HFFc6 (cell line): ENCODE results near the gene DDX42. TPM values are rescaled to one million over a fixed set of nuclear protein-coding genes. Genes with fewer than 3 reads are reported as not detected.

Source experiments
- DNase-seq: peaks from one replicate; pipeline ENCODE4 v3.0.0-alpha.2; 2018
- H3K27ac Mint-ChIP-seq: 2 replicates; pipeline ENCODE4 v1.8.0; 2020; ENCODE audit warnings: mild to moderate bottlenecking, mixed read lengths
- H3K27me3 Mint-ChIP-seq: 2 replicates; pipeline ENCODE4 v1.8.0; 2021; ENCODE audit warnings: mild to moderate bottlenecking, moderate library complexity, mixed read lengths; ENCODE audit not compliant: insufficient read depth
- H3K36me3 Mint-ChIP-seq: 2 replicates; pipeline ENCODE4 v1.8.0; 2021; ENCODE audit warnings: low read depth, mixed read lengths
- H3K4me1 Mint-ChIP-seq: 2 replicates; pipeline ENCODE4 v1.8.0; 2020; ENCODE audit warnings: low read depth, mixed read lengths
- H3K4me3 Mint-ChIP-seq: 2 replicates; pipeline ENCODE4 v1.8.0; 2020; ENCODE audit warnings: mild to moderate bottlenecking, moderate library complexity, mixed read lengths
- H3K9me3 Mint-ChIP-seq: 2 replicates; pipeline ENCODE4 v1.8.0; 2020; ENCODE audit warnings: mild to moderate bottlenecking, mixed read lengths
- CTCF ChIP-seq: fragments of 200-600 bp; sonication (generic); IDR thresholded peaks from 2 replicates; pipeline ENCODE4 v1.5.0; 2021; ENCODE audit warnings: antibody characterized with exemption, mild to moderate bottlenecking
- total RNA-seq, 6 experiments: library from RNA; stranded (reverse); fragmentation: NEBNext Ultra II Directional; extraction: Animal tissue kit (Norgen Biotek cat#: 25700); gene quantifications; 2 replicates in 1 of 6; 3 replicates in 5 of 6; pipeline ENCODE4 v1.2.3, GENCODE V29; 2021

Gene DDX42
- total RNA-seq, 6 experiments from 2014 or later: 76.2 to 88.4 (median 80.2) TPM

GRCh38 chr17:63751806-63752205, 22.2 kb upstream of the DDX42 start:
- Mint-ChIP-seq H3K27ac (peak overlapping the region; percentile 6; the same call in 1 of the 2 replicates), H3K27me3 (no peaks in the 10 kb centered on the region), H3K4me1 (no peaks in the 10 kb centered on the region), H3K9me3 (no peaks in the 10 kb centered on the region), H3K36me3 (peaks cover 27% of the 10 kb centered on the region), H3K4me3 (no peak overlapping the region)
- no peak for DNase-seq
- no peak for TF ChIP-seq CTCF

GRCh38 chr17:63752707-63753106, 21.3 kb upstream of the DDX42 start:
- Mint-ChIP-seq H3K27me3 (no peaks in the 10 kb centered on the region), H3K4me3 (no peak overlapping the region), H3K9me3 (no peaks in the 10 kb centered on the region), H3K27ac (no peak overlapping the region), H3K4me1 (no peaks in the 10 kb centered on the region), H3K36me3 (peaks cover 27% of the 10 kb centered on the region)
- no peak for TF ChIP-seq CTCF
- DNase-seq: no peak

DNA sequence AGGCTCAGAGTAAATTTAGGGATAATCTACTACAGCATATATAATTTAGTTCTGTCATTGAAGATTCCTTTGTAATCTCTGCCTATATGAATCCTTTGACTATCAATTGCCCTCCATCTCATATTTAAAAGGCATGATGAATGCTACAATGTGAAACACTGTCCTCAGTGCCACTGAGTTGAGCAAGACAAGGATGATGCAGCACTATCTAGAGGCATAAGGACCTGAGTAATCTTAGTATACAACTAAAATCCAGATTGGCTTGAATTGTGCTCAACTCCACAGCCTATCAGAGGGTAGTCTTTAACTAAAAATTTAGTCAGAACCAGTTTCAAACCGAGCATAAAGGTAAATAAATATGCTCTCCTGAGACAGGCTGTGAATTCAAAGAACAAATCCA, 20.8 kb upstream of the DDX42 start:
- H3K4me3 Mint-ChIP-seq: no peak overlapping the region
- no peak for DNase-seq
- peaks cover 26% of the 10 kb centered on the region for H3K36me3 Mint-ChIP-seq
- no peaks in the 10 kb centered on the region for H3K4me1 Mint-ChIP-seq
- H3K27ac Mint-ChIP-seq: no peak overlapping the region
- no peak for TF ChIP-seq CTCF
- H3K9me3 Mint-ChIP-seq: no peaks in the 10 kb centered on the region
- H3K27me3 Mint-ChIP-seq: no peaks in the 10 kb centered on the region

DNA sequence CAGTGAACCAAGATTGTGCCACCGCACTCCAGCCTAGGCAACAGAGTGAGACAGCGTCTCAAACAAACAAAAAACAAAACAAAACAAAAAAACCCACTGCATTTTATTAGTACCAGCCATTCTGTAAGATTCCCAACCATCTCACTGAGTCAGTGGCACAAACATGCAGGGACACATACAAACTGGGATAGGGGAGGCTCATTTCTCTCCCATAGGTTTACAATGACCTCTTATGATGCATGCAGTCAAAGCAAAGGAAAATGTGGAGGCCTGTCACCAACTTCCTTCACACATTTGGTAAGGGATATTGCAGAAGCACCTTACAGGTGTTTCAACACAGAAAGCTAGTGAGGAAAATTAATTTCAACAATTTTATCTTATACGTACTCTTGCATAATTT, 19.9 kb upstream of the DDX42 start:
- no peaks in the 10 kb centered on the region for H3K27me3 Mint-ChIP-seq
- H3K9me3 Mint-ChIP-seq: no peaks in the 10 kb centered on the region
- no peak overlapping the region for H3K4me3 Mint-ChIP-seq
- no peak for DNase-seq
- TF ChIP-seq CTCF: no peak
- no peak overlapping the region for H3K27ac Mint-ChIP-seq
- H3K36me3 Mint-ChIP-seq: peaks cover 21% of the 10 kb centered on the region
- H3K4me1 Mint-ChIP-seq: no peaks in the 10 kb centered on the region

- no peaks in the 10 kb centered on the region for H3K4me1 Mint-ChIP-seq
- no peaks in the 10 kb centered on the region for H3K9me3 Mint-ChIP-seq
- H3K27ac Mint-ChIP-seq: no peak overlapping the region
- H3K36me3 Mint-ChIP-seq: peaks cover 25% of the 10 kb centered on the region
- DNase-seq: no peak
- no peaks in the 10 kb centered on the region for H3K27me3 Mint-ChIP-seq
- no peak for TF ChIP-seq CTCF
- no peak overlapping the region for H3K4me3 Mint-ChIP-seq
Observed at GRCh38 chr17:63758428-63758827, 15.5 kb upstream of the DDX42 start.
